Glomerular visceral epithelial cell (primary cell): ENCODE measurements around the gene GGA3.

Experiments used
- DNase-seq: peaks from one replicate; pipeline ENCODE4 v3.0.0-alpha.2; 2016; ENCODE audit errors: extremely low spot score

GGA3 gene

GRCh38 chr17:75245011-75245410, 16.4 kb downstream of the GGA3 start:
- DNase-seq, result no peak

GRCh38 chr17:75244133-75244866, 17.1 kb downstream of the GGA3 start:
- no peak for DNase-seq

- DNase-seq, result no peak
Measured at GRCh38 chr17:75242461-75243042, 18.9 kb downstream of the GGA3 start.

- DNase-seq, result no peak
Measured at GRCh38 chr17:75241996-75242460, 19.4 kb downstream of the GGA3 start.

- no peak for DNase-seq
Measured at GRCh38 chr17:75241502-75241901, 19.9 kb downstream of the GGA3 start.

- DNase-seq, result no peak
Measured at GRCh38 chr17:75241143-75241430, 20.3 kb downstream of the GGA3 start.

- peak; percentile 27 for DNase-seq
Measured at GRCh38 chr17:75240394-75241142, 20.8 kb downstream of the GGA3 start.

- DNase-seq, result no peak
Measured at GRCh38 chr17:75239778-75240393, 21.5 kb downstream of the GGA3 start.

- DNase-seq, result no peak
Measured at GRCh38 chr17:75239214-75239613, 22.2 kb downstream of the GGA3 start.

- DNase-seq, result peak; percentile 72
Measured at GRCh38 chr17:75238684-75239191, 22.7 kb downstream of the GGA3 start.

GRCh38 chr17:75238020-75238580, 23.3 kb downstream of the GGA3 start:
- DNase-seq, result no peak

- no peak for DNase-seq
Measured at GRCh38 chr17:75237100-75238014, 24.0 kb downstream of the GGA3 start.

GRCh38 chr17:75232786-75233185, 28.6 kb downstream of the GGA3 start:
- no peak for DNase-seq

GRCh38 chr17:75231741-75232464, 29.5 kb downstream of the GGA3 start:
- no peak for DNase-seq

- DNase-seq, result no peak
Measured at GRCh38 chr17:75231071-75231470, 30.3 kb downstream of the GGA3 start.

- no peak for DNase-seq
Measured at GRCh38 chr17:75228847-75229246, 32.6 kb downstream of the GGA3 start.

GRCh38 chr17:75228305-75228704, 33.1 kb downstream of the GGA3 start:
- DNase-seq, result no peak

GRCh38 chr17:75227729-75228128, 33.7 kb downstream of the GGA3 start:
- no peak for DNase-seq

GRCh38 chr17:75225016-75225415, 36.4 kb downstream of the GGA3 start:
- no peak for DNase-seq

- no peak for DNase-seq
Measured at GRCh38 chr17:75219815-75220214, 41.6 kb downstream of the GGA3 start.
